Cardiac muscle cell (in vitro differentiated cells and primary cell): Measurements from ENCODE around the gene STRA6. TPM values are rescaled to one million over a fixed set of nuclear protein-coding genes. Genes with fewer than 3 reads are reported as not detected.

Source experiments
- DNase-seq, 2 donors: peaks; one replicate each; pipeline versions ENCODE4 v3.0.0 to v3.0.0-alpha.2; 2010 to 2017; ENCODE audit warnings: low read depth in 1 of 2, low spot score in 1 of 2
- H3K27ac ChIP-seq: fragments of 200-600 bp; sonication (generic); 2 replicates; pipeline ENCODE4 v1.5.1; 2016
- H3K27me3 ChIP-seq: fragments of 200-600 bp; sonication (generic); 2 replicates; pipeline ENCODE4 v1.6.0; 2016; ENCODE audit warnings: control low read depth
- H3K36me3 ChIP-seq: fragments of 200-600 bp; sonication (generic); 2 replicates; pipeline ENCODE4 v1.5.1; 2016; ENCODE audit warnings: control low read depth
- H3K4me1 ChIP-seq: fragments of 200-600 bp; sonication (generic); 2 replicates; pipeline ENCODE4 v1.8.1; 2017; ENCODE audit warnings: low read depth, mild to moderate bottlenecking, mixed run types
- H3K4me3 ChIP-seq: fragments of 200-600 bp; sonication (generic); 2 replicates; pipeline ENCODE4 v1.5.1; 2016; ENCODE audit warnings: mild to moderate bottlenecking
- H3K9me3 ChIP-seq: fragments of 200-600 bp; sonication (generic); 2 replicates; pipeline ENCODE4 v1.5.1; 2017; ENCODE audit warnings: low read depth, mild to moderate bottlenecking, control low read depth
- polyA plus RNA-seq: library from polyadenylated mRNA; unstranded; fragments of >200 nt; fragmentation: Nextera tagmentation; extraction: Ambion mirVana; gene quantifications from 2 replicates; pipeline ENCODE4 v1.2.1, GENCODE V29; 2016
- total RNA-seq: library from RNA; depleted of rRNA; stranded (reverse); fragments of >200 nt; gene quantifications from 2 replicates; pipeline ENCODE4 v1.2.3, GENCODE V29; 2016
- TF ChIP-seq, protein P1 (sequence below): IDR thresholded peaks from 2 replicates; pipeline ENCODE4 v1.5.1; 2012; ENCODE audit warnings: low read depth, mild to moderate bottlenecking, low read length

The STRA6 gene
- total and polyA plus RNA-seq, 2 experiments from 2014 or later: 38.6 to 49.6 TPM

DNA sequence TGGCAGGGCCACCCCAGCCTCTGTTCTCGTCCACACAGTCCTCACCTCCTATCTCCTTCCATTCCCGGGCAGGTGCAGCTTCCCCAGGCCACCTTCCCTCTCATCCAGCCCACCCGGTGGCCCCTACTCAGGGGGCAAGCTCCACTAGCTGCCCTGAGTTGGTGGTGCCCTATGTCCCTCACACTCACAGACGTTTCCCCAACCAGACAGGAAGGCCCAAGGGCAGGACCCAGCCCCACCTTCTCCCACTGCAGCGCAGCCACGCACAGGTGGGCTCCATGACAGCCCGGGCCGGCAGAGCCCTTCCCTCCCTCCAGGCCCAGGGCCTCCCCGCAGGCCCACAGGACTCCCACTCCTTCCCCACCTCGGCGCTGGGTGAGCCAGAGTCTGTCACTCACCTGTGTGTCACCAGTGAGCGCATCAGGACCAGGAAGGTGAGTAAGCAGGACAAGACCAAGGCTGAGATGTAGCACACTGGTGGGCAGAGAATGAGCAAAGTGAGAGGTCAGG, 17.9 kb downstream of the STRA6 start:
- TF ChIP-seq, protein P1, sequence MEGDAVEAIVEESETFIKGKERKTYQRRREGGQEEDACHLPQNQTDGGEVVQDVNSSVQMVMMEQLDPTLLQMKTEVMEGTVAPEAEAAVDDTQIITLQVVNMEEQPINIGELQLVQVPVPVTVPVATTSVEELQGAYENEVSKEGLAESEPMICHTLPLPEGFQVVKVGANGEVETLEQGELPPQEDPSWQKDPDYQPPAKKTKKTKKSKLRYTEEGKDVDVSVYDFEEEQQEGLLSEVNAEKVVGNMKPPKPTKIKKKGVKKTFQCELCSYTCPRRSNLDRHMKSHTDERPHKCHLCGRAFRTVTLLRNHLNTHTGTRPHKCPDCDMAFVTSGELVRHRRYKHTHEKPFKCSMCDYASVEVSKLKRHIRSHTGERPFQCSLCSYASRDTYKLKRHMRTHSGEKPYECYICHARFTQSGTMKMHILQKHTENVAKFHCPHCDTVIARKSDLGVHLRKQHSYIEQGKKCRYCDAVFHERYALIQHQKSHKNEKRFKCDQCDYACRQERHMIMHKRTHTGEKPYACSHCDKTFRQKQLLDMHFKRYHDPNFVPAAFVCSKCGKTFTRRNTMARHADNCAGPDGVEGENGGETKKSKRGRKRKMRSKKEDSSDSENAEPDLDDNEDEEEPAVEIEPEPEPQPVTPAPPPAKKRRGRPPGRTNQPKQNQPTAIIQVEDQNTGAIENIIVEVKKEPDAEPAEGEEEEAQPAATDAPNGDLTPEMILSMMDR: no peak
- no peak for DNase-seq
- Histone ChIP-seq H3K9me3 (no peaks in the 10 kb centered on the region), H3K36me3 (no peaks in the 10 kb centered on the region), H3K4me1 (no peaks in the 10 kb centered on the region), H3K27ac (no peak overlapping the region), H3K4me3 (no peak overlapping the region), H3K27me3 (no peaks in the 10 kb centered on the region)

DNA sequence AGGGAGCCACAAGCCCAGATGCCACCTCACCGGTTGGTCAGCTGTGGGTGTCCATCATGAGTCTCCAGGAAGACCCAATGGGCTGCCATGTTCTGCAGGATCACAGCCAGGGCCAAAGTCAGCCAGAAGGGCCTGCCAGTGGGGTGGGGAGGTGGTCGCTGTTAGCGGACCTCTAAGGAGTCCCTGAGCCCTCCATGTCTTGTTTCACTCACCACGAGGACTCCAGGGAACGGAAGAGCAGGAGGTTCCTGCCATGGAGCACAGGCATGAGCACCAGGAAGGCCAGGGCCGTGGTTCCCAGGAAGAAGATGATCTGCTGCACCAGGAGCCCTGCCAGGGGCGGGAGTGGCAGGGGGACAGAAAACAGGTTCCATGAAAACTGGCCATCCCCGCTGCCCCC, 20.5 kb downstream of the STRA6 start:
- H3K27me3 ChIP-seq: no peaks in the 10 kb centered on the region
- H3K9me3 ChIP-seq: no peaks in the 10 kb centered on the region
- no peak overlapping the region for H3K4me3 ChIP-seq
- no peaks in the 10 kb centered on the region for H3K36me3 ChIP-seq
- no peak overlapping the region for H3K27ac ChIP-seq
- no peaks in the 10 kb centered on the region for H3K4me1 ChIP-seq
- TF ChIP-seq, protein P1: no peak
- DNase-seq: no peak

DNA sequence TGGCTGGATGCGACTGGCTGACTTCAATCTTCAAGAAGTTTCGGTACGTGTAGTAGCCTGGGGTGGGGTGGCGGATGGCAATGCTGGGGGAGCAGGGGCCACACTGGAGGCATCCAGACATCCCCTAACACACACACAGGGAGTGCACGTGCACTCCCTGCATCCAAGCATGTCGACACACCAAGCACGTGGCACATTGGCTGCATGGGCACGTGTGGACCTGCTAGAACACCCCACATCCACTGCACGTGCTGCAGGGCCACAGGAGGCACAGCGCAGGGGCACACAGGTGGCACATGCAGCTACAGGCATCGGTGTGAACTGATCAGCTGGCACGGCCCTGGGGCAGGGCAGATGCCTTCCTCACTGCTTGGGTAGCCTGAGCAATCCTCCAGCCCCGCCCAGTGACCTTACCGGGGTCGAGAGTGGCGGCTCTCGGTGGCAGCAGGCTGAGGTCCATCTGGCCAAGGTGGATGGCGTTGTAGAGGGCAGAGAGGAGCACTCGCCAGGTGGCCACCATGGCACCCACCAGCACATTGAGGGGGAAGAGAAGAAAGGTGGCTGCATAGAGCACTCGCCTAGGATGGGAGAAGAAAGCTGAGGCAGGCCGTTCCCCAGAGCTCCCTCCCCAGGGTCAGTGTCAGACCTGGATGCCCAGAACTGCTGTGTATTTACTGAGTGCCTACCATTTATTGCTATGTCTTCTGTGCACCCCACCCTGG, 21.5 kb downstream of the STRA6 start:
- Histone ChIP-seq H3K27me3 (no peaks in the 10 kb centered on the region), H3K27ac (no peak overlapping the region), H3K36me3 (no peaks in the 10 kb centered on the region), H3K9me3 (no peaks in the 10 kb centered on the region), H3K4me3 (no peak overlapping the region), H3K4me1 (peaks cover 3% of the 10 kb centered on the region)
- DNase-seq: no peak
- TF ChIP-seq, protein P1: no peak

DNA sequence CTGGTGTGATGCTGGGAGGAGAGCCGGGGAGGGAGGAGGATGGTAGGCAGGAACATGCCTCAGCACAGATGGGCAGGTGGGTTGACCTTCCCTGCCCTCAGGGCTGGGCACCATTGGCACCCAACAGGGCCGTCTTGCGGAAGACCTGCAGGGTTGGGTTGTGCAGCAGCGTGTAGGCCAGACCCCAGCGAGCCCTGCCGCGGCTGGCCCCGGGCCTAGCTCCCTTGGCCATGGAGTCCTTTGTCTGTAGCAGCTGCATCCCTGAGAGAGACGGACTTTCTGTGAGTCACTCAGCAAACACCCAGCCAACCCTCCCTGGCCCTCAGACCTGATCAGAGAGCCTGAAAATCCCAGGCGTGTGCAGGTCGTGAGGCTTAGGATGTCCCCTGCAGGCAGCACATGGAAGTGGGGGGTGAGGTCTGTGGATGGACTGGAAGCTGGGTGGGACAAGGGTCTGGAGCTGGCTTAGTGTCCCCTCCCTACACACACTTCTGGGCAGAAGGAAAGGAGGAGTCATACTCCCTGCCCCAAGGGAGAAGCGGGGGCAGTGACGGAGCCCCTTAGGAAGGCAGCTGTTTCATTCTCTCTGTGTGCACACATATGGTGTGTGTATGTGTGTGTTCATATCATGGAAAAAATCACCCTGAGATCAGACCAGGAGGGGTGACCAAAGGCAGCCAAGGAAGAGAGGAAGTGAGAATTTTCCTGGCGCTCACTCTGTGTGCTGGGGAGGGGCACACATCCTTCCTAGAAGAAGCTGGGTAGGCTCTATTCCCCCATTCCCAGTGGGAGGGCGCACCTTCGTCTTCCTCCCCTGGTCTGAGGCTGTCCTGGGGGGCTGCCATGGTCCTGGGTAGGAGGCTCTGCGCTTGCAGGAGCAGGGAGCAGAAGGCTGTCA, 22.4 kb downstream of the STRA6 start:
- Histone ChIP-seq H3K27me3 (no peaks in the 10 kb centered on the region), H3K36me3 (no peaks in the 10 kb centered on the region), H3K4me3 (no peak overlapping the region), H3K9me3 (no peaks in the 10 kb centered on the region), H3K4me1 (peaks cover 4% of the 10 kb centered on the region), H3K27ac (no peak overlapping the region)
- TF ChIP-seq, protein P1: peak; percentile 34
- peak in 1 of 2 donors; percentile 72 for DNase-seq

DNA sequence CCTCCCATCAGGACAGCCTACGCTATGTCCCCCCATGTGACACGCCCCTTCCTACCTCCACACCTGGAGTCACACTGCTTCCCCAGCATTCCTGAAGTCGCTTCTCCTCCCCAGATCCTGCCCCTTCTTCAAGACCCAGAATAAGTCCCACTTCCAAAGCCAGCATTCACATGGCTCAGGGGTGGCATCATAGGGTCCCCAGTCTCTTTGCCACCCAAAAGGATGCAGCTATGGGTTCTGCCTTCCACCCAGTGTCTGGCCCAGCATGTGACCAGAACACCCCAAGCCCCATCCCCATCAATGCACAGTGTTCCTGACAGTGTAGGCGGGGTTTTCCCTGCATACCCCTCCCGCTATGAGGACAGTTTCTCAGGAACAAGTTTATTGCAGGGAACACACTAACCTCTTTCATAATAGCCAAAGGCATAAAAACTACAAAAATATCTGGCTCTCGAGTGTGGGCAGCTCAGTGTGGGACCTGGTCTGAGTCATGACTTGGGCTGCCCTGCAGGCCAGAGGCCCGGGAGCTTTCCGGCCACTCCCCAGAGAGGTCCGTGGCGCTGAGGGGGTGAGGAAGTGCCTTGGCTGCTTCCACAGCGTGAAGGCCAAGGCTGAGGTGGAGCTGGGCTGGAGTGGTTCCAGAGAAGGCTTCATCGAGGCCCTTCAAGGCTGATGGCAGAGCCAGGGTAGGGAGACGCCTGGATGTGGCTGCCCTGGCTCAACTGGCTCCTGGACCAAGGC, 23.3 kb downstream of the STRA6 start:
- H3K27me3 ChIP-seq: no peaks in the 10 kb centered on the region
- no peak overlapping the region for H3K4me3 ChIP-seq
- TF ChIP-seq, protein P1: no peak
- no peak overlapping the region for H3K27ac ChIP-seq
- peaks cover 4% of the 10 kb centered on the region for H3K4me1 ChIP-seq
- peak in 1 of 2 donors; percentile 98 for DNase-seq
- H3K9me3 ChIP-seq: no peaks in the 10 kb centered on the region
- no peaks in the 10 kb centered on the region for H3K36me3 ChIP-seq
